Right kidney (tissue), 1 donor: Measurements from ENCODE around the gene DTX2.
"Not testable (repeated sequence)": the region's sequence is repeated elsewhere in the genome, so short reads cannot be mapped to it uniquely, and the experiment has no call there.

Experiments used
- DNase-seq: peaks from one replicate; pipeline ENCODE4 v3.0.0-alpha.2; 2016

Gene DTX2

GRCh38 chr7:76442664-76443446 lies 18.7 kb upstream of the DTX2 start:
- DNase-seq: not testable (repeated sequence)

- not testable (repeated sequence) for DNase-seq
These were observed 17.7 kb upstream of the DTX2 start for GRCh38 chr7:76443846-76444245.

GRCh38 chr7:76445577-76446008 lies 15.9 kb upstream of the DTX2 start:
- DNase-seq: not testable (repeated sequence)

GRCh38 chr7:76457017-76457416 lies 4.5 kb upstream of the DTX2 start:
- not testable (repeated sequence) for DNase-seq

DNA sequence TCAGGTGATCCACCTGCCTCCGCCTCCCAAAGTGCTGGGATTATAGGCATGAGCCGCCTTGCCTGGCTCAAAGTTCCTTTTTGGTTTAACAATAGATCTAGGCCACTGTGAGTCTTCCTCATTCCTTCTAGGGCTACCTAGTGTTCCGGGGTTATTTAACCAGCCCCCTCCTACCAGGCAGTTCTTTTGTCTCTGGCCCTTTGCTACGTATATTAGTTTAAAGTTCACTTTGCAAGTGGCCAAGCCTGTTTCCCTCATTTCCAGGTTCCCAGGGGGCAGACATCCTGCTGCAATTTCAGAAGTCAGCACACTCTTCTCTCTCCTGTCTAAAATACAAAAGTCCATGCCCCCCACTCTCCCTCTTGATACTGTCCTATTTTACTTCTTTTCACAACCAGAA lies 3.0 kb upstream of the DTX2 start:
- DNase-seq: not testable (repeated sequence)

GRCh38 chr7:76460767-76461166 lies 742 bp upstream of the DTX2 start:
- not testable (repeated sequence) for DNase-seq

DNA sequence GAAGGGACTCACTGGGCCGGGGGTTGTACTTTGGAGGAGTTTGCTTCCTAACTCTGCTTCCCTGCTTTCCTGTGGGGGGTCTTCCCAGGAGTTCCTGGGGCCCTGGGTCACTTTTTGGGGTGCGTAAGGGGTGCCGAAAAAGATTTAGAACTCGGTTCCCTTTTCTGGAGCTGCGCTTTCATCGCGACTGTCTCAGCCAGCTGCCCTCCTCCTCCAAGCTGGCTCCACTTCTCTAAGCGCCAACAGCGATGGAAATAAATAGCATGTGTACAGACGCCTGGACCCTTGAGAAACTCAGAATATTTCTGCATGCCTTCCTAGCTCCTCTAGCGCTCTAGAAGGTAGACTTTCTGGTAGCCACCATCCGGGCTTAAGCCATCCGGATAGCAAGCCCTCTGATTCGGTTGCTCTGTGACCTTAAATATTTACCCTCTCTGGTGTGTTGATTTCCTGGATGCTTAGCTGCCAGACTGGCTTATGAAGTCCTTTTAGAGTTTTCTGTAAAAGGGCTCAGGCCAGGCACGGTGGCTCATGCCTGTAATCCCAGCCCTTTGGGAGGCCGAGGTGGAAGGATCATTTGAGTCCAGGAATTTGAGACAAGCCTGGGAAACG lies 868 bp downstream of the DTX2 start:
- not testable (repeated sequence) for DNase-seq

GRCh38 chr7:76464959-76465358 lies 3.5 kb downstream of the DTX2 start:
- DNase-seq: not testable (repeated sequence)

- not testable (repeated sequence) for DNase-seq
These were observed 4.4 kb downstream of the DTX2 start for GRCh38 chr7:76465950-76466349.

GRCh38 chr7:76467743-76468404 lies 6.4 kb downstream of the DTX2 start:
- DNase-seq: not testable (repeated sequence)

DNA sequence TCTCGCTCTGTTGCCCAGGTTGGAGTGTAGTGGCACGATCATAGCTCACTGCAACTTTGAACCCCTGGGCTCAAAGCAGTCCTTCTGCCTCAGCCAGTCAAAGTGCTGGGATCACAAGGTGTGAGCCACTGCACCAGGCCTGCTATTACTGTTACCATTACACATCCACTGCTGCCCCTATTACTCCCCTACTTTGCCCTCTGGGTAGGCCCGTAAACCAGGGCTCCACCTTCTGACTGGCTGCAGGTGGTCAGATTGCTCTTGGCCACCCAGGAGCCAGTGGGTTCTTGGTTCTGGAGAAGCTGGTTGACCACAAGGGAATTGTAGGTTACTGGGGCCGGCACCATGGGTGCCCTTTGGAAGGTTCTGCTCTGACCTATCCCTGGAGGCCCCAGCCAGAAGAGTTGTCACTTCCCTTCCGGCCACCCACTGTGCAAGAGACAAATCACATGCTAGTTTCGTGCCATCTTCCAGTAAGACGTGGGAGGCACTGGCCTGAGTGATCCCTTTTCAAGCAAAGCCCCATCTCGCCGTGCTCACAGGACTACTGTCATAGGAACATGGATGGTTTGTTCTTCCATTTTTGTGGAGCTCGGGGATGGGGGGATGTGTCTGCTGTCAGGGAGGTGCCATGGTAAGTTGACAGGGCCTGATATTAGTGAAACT lies 10.2 kb downstream of the DTX2 start:
- DNase-seq: not testable (repeated sequence)

DNA sequence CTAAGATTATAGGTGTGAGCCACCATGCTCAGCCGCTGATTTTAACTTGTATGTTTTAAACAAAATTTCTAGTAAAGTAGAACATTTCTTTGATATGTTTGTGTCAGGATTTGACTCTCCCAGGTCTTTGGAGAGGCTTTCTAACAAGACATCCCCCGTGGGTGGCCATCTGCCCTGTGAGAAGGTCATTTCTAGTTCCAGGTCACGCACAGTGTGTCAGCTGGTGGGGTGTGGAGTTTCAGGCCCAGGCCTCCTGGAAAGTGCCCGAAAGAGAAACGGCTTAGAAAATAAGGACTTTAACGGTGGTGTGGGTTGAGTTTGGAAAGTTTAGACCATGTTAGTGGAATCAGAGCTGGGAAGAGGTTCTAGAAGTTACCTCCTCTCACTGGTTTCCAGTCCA lies 11.6 kb downstream of the DTX2 start:
- DNase-seq: not testable (repeated sequence)

DNA sequence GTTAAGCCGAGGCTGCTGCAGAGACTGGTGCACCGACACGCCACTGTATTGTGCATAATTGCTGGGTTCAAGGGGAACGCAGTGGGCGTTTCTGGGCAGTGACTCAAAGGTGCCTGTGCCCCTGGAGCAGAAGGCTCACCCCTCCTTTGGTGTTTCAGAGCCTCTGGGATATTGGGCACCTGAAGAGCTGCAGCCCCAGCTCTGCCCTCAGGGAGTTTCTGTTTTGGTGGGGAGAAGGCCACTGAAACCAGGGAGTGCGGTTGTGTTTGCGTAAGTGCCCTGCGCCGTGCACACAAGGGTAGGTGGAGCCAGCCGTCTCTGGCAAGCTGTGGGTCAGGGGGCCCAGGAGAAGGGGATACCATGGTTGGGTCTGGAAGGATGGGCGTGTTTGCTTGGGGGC lies 14.8 kb downstream of the DTX2 start:
- DNase-seq: not testable (repeated sequence)

DNA sequence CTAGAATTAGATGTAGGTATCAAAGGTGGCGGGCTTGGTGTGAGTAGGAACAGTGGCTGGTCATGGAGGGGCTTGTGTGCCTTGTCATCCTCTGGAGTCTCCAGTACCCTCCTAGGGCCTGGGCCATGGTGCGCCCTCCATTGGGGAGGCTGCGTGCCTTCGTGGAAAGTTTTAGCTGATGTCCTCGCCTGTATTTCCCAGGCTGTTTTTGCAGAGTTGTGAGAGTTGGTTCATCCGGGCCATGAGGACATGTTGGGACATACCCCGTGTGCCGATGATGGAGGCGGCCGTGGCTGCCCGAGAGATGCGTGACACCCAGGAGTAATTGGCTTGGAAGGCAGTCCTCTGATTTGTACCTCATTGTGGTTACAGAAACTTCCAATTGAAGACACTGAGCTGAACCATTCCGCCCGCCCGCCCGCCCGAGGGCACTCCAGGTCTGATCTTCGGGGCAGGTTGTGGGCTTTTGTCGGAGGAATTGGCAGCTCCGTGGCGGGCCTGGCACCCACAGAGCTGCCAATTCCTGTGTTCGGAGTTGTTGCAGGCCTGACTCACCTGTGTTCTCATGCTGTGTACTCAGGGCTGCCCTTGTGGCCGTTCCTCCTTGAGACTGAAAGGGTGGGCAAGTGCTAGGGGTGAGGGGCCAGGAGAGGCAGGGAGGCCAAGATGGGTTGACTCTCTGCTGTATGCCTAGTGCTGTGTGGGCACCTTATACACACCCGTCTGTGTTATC lies 15.4 kb downstream of the DTX2 start:
- not testable (repeated sequence) for DNase-seq

- DNase-seq: not testable (repeated sequence)
These were observed 18.1 kb downstream of the DTX2 start for GRCh38 chr7:76479628-76480027.

DNA sequence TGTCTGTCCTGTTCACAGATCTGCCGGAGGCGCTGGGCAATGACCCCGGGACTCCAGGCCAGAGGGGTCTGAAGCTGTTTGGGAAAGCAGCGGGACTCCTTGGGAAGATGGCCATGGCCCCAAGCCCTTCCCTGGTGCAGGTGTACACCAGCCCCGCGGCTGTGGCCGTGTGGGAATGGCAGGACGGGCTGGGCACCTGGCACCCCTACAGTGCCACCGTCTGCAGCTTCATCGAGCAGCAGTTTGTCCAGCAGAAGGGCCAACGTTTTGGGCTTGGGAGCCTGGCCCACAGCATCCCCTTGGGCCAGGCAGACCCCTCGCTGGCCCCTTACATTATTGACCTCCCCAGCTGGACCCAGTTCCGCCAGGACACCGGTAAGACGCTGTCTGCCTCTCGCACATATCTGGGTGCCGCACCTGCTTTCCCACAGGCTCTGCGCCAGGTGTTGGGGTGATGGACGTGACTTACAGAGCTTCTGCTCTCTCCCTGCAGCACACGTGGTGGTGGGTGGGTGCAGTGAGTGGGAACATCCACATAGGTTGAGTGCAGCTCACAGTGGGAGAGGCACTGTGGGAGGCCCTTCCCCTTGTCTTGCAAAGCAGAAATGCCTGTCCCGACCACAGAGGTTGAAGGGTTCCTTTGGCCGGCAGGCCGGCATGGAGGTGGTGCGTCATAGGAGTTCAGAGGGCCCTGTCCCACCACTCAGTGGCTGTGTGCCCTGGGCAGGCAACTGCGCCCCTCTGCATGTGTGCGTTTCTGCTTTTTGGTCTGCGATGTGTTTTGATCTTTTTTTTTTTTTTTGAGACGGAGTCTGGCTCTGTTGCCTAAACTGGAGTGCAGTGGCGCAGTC lies 19.1 kb downstream of the DTX2 start:
- DNase-seq: not testable (repeated sequence)

GRCh38 chr7:76482660-76483059 lies 21.2 kb downstream of the DTX2 start:
- DNase-seq: not testable (repeated sequence)

- DNase-seq: not testable (repeated sequence)
These were observed 21.6 kb downstream of the DTX2 start for GRCh38 chr7:76483081-76483480.

- DNase-seq: not testable (repeated sequence)
These were observed 22.9 kb downstream of the DTX2 start for GRCh38 chr7:76484456-76484855.

DNA sequence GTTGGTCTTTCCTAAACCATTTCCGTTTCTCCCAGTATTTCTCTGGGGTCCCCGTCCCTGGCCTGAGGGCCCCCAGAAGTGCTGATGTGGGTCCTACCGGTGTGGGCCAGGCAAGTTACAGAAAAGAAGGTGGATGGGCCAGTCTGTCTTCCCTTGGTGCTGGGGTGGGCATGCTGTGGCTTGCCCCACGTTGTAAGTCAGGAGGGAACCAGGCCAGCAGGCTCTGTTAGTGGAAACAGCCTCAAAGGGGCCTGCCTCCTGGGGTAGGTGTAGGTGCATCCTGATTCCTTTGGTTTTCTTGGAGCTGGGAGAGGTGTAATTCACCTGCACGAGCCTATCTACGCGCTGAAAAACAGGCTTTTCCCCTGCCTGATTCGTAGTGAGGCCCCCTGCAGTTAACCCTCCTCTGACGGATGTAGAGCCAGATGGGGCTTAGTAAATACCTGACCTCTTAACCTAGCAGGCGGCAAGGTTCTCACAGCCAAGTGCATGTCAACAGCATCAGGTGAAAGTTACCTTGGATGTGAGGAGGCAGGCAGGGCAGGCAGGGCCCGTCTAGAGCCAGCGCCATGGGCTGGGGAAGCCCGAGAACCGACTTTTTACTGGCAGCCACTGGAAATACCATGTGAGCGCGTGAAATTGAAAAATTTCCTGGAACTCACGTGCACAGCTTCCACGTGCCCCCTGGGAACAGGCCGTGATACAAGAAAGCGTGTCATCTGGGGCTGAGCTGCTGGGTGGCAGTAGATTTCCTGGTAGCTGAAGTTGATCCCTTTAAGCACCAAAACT lies 24.5 kb downstream of the DTX2 start:
- not testable (repeated sequence) for DNase-seq
